ENCODE data around the gene SUZ12. TPM values are rescaled to one million over a fixed set of nuclear protein-coding genes. Genes with fewer than 3 reads are reported as not detected.
A peak's percentile ranks its signal among the peaks of the same experiment; 100 is the strongest.

The SUZ12 gene
- total and polyA plus RNA-seq, 2 experiments from 2014 or later = 22.3 to 39.8 TPM

GRCh38 chr17:31918701-31919128, 18.1 kb upstream of the SUZ12 start (continued):
- TF ChIP-seq REST (IDR thresholded peaks at IDR 0.05; ENCODE audit: unreplicated experiment) (no peak), CREB1 (CRISPR knock-in tag; IDR thresholded peaks at IDR 0.05; ENCODE audit: low read depth) (no peak), EZH2phosphoT487 (IDR thresholded peaks at IDR 0.05; ENCODE audit: unreplicated experiment) (no peak), JUNB (IDR thresholded peaks at IDR 0.05; ENCODE audit: unreplicated experiment) (no peak), STAT1 (IDR thresholded peaks at IDR 0.05; ENCODE audit: unreplicated experiment) (no peak), CTCF (conservative IDR thresholded peaks at IDR 0.05; ENCODE audit: low read depth in 2 of 2) (no peak), ZNF331 (CRISPR knock-in tag; IDR thresholded peaks at IDR 0.05; ENCODE audit: low read depth) (no peak), POLR2AphosphoS5 (IDR thresholded peaks at IDR 0.05; ENCODE audit: low read depth) (no peak)

- Histone ChIP-seq H3F3A (replicated peaks; ENCODE audit: low read depth) (no peaks in the 10 kb centered on the region), H3K36me3 (ENCODE audit: insufficient read depth) (no peaks in the 10 kb centered on the region), H3K4me3 (no peak overlapping the region), H4K20me1 (replicated peaks; ENCODE audit: insufficient read depth) (no peaks in the 10 kb centered on the region), H3K79me2 (replicated peaks; ENCODE audit: insufficient read depth) (no peaks in the 10 kb centered on the region), H3K27me3 (ENCODE audit: insufficient read depth) (no peaks in the 10 kb centered on the region), H3K9me2 (ENCODE audit: insufficient read depth) (no peaks in the 10 kb centered on the region), H3K27ac (ENCODE audit: low read depth) (no peak overlapping the region), H3K4me2 (no peak overlapping the region), H2AFZ (peak overlapping the region; percentile 47; the same call in 1 of the 2 replicates), H3K4me1 (ENCODE audit: insufficient read depth) (peaks cover 11% of the 10 kb centered on the region)
- Mint-ChIP-seq H3K9me3 (peaks cover 13% of the 10 kb centered on the region), H3K36me3 (ENCODE audit: low read depth) (0 out of 3 replicates have a peak, but pooled peaks cover 3% of the 10 kb centered on the region), H3K27ac (no peak overlapping the region), H3K4me1 (peaks cover 4% of the 10 kb centered on the region; the same call in 2 of the 3 replicates), H3K27me3 (ENCODE audit: insufficient read depth, low read depth, poor library complexity) (peaks cover 2% of the 10 kb centered on the region), H3K4me3 (no peak overlapping the region)
- ATAC-seq (no peak), DNase-seq (ENCODE audit: low spot score) (no peak)
- no peak for TF ChIP-seq REST (IDR thresholded peaks at IDR 0.05; ENCODE audit: unreplicated experiment)
- TF ChIP-seq JUNB (IDR thresholded peaks at IDR 0.05; ENCODE audit: unreplicated experiment) = no peak
Observed at GRCh38 chr17:31919802-31920525, 16.8 kb upstream of the SUZ12 start.
